ENCODE measurements around the gene BLTP3B.

BLTP3B gene

GRCh38 chr12:100101000-100101399, 41.7 kb downstream of the BLTP3B start:
- Mint-ChIP-seq H3K4me1 (no peaks in the 10 kb centered on the region), H3K36me3 (ENCODE audit: low read depth) (peaks cover 27% of the 10 kb centered on the region), H3K4me3 (no peak overlapping the region), H3K27ac (no peak overlapping the region), H3K9me3 (no peaks in the 10 kb centered on the region), H3K27me3 (ENCODE audit: low read depth) (no peaks in the 10 kb centered on the region)
- no peak for TF ChIP-seq CTCF (IDR thresholded peaks at IDR 0.05; ENCODE audit: unreplicated experiment in 3 of 3)

All from nephron (organoid).